NK-92 treated with Interleukin-12 subunit alpha and Interleukin-12 subunit beta, amount 100 ng/mL, for 24 hours (cell line): ENCODE measurements around the gene CEP104.
A peak's percentile ranks its signal among the peaks of the same experiment; 100 is the strongest.

Source experiments
- DNase-seq: peaks from one replicate; lab custom pipeline; 2025; lab: John Stamatoyannopoulos, UW

The CEP104 gene

DNA sequence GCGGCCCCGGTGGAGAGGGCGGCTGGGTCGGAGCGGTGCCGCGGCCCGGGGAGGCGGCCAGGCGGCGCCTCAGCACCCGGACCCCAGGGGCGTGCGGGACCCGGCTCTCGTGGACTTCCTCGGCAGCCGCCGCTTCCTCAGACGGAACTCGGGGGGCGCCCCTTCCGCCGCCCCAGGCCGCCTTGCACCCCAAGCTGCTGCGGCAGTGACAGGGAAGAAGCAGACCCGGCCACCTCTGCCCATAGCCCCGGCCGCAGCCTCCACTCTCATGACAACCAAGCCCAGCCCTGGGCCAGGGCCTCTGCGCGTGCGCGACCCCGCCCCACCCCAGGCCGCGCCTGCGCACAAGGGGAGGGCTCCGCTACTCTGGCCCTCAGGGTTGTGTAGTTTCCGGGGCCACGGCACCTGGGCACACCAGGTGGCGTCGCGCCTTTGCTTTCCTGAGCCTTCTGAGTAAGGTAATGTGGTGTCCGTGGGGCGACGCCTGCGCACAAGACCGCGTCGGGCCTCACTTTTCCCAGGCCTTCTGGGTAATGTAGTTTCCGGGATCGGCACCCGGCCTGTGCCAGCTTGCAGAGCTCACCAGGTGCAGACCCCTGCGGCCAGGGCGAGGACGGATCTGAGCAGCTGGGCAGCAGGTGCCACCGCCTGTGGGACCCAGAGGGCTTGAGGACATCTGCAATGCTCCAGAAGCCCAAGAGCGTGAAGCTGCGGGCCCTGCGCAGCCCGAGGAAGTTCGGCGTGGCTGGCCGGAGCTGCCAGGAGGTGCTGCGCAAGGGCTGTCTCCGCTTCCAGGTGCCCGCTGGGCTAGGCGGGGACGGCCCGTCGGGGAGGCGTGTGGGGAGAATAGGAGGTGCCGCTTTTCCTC lies at the start of gene CEP104, which contains the start of gene DFFB:
Gene CEP104 (minus strand): TSS at position 289 of the 868 bp plus-strand sequence. CDS start 4,804 bp downstream, outside the sequence.
Gene DFFB (plus strand): TSS at position 554 of the 868 bp plus-strand sequence. CDS start 128 bp downstream, at position 682.
- peak; percentile 94 for DNase-seq

DNA sequence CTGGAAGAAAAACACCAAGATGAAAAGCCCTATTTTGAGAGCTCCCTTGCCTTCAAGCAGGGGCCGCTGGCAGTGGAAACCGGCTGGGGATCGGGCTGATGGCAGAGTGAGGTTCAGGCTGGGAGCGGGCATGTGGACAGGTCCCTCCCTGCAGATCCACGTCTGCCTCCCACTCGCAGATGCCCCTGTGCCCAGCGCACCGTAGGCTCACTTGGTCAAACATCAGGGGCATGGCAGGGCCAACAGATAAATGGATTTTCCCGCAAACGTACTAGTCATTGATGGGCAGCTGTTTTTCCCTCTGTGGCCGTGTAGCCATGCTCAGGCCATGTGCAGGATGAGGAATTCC lies 49.6 kb upstream of the CEP104 start:
- DNase-seq = no peak

DNA sequence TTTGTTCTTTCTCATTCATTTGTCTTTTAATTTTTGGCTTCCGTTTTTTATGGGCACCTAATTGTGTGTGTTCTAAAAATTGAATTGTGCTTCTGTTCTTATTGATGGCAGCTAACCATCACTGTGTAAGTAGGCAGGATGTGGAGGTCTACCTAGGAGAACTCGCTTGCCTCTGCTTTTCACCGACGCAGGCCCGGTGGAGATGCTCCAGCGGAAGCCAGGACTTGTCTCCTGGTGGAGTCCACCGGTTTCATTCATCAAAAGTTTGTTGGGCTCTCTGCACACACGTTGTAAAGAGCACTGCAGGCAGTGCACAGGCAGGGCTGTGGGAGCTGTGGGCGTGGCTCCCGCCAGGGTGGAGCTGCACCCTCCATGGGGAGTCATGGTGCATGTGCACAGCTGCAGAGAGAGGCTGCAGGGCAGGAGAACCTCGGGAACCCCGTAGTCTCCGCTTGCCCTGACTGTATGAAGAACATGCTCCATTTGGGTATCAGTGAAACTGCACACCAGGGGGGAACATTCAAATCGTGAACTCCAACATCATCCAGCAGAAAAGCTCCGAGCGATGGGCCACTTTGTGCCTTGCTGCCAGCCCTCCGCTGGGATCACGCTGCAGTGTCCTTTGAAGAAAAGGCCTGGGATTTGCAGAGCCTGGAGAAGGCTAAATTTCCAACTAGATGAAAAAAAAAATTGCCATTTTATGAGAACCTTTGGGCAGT lies 49.1 kb upstream of the CEP104 start:
- no peak for DNase-seq

DNA sequence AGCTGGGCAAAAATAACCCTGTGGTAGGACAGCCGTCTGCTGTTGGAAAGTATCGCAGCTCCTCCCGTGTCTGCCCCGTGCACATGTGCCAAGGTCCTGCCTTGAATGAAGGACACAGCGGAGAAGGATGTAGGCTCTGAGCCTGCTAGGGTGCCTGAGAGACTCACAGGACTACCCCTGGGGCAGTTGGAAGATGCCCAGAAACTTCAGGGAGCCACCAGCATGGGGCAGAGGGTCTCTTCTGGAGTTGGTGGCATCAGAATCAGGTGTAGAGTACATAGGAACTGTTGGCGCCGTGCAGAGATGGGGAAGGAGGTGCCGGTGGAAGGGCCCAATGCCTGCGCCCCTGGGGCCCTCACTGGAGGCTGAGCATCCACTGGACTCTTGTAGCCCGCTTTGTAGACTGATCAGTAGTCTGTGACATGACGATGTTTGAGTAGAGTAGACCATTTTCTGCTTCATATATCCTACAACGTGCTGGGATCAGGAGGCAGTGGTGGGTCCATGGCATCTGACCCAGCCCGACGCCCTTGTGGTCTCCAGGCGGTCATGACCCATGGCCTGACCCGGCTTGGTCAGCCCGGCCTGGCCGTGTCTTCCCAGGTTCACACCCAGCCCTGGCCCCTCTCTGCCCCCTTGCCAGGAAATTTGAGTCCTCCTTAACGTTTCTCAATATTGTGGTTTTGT lies 48.4 kb upstream of the CEP104 start:
- DNase-seq = no peak

GRCh38 chr1:3904843-3905185 lies 47.8 kb upstream of the CEP104 start:
- no peak for DNase-seq

- no peak for DNase-seq
Measured at GRCh38 chr1:3904006-3904842, 47.2 kb upstream of the CEP104 start.

GRCh38 chr1:3903141-3904005 lies 46.4 kb upstream of the CEP104 start:
- DNase-seq = no peak

DNA sequence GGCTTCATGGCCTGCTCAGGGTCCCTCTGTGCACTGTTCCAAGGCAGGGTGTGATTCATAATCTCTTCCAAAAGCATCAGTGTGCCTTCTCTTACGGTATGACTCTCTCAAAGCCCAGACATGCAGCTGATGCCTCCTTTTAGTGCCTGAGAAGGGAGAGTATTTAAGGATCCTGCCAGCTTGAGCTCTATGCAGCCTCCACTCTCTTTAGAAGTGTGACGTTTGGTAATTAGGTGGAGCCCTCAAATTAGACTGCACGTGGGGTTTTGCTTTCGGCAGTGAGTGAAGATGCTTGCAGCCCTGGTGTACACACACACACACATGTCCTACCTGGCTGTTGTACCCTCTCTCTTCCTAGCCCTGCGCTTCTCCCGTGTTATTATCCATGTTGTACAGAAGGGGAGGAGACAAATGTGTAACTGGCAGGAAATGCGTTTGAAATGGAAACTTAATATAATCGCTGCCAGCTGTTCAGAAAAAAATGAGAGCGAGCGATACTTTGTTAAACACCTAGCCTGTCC lies 45.6 kb upstream of the CEP104 start:
- no peak for DNase-seq

DNA sequence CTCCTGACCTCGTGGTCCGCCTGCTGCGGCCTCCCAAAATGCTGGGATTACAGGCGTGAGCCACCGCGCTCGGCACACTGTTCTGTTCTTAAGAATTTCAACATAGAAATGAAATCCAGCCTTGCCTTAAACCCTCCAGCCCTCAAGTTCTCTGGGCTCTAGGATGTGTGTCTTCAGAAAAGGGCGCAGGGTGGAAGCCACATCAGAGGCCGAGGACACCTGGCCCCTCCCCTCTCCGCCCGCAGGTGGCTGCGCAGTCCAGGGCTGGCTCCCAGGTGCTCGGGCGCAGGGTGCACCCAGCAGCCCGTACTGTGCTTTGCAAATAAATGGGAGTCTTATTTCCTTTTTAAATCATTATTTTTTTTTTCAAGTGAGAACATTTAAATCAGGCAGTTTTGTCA lies 45.1 kb upstream of the CEP104 start:
- DNase-seq = no peak

DNA sequence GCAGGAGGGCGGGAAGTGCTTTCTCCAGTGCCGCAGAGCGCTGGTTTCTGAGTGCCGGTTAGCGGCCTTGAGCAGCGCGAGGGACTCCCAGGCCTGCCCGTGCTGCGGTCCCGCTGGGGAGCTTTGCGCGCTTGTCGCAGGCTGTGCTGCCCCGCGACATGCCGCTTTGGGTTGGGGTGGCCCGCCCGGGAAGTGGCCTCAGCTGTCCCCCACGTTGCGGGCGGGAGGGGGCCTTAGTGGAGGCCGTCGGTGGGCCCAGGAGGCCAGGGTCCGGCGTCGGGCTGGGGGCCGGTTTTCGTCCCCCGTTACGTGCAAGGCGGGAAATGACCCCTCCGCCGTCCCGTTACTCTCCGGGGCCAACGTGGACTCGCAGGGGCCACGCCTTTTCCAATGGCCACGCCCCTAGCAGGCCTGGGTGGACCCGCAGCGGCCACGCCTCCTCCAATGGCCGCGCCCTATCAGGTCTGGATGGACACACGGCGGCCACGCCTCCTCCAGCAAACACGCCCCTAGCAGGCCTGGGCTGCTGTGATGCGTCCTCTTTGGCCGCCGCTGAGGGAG lies 44.0 kb upstream of the CEP104 start:
- peak; percentile 91 for DNase-seq

DNA sequence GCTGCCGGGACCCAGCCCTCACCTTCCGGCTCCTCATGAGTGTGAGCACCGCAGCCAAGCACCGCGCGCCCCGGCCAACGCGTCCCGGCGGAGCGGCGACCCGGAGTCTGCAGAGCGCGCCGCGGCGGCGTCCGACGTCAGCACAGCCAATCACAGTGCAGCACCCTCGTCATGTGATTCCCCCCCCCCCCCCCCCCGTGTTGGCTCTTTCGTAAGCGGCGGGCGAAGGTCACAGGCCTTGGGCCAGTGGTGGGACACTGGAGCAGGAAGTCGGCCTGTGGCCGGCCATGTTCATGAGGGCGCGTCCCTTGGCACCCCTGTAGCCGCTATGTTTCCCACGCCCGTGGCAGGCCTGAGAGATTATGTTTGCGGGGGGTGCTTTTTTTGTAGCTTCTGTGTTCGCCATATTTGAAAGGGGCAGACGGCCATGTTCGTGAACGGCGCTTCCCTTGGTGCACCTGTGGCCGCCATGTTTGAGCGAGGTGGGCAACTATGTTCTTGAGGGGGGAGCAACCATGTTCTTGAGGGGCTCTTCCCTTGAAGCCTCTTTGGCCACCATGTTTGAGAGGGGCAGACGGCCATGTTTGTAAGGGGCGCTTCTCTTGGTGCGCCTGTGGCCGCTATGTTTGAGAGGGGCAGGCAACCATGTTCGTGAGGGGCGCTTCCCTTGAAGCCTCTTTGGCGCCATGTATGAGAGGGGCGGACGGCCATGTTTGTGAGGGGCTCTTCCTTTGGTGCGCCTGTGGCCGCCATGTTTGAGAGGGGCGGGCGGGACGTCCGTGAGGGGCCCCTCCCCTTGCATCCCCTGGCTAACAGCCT lies 43.3 kb upstream of the CEP104 start, which contains the start of gene C1orf174:
Gene C1orf174 (minus strand): TSS at position 123 of the 819 bp plus-strand sequence. CDS start 86 bp downstream, at position 37.
- peak; percentile 96 for DNase-seq

DNA sequence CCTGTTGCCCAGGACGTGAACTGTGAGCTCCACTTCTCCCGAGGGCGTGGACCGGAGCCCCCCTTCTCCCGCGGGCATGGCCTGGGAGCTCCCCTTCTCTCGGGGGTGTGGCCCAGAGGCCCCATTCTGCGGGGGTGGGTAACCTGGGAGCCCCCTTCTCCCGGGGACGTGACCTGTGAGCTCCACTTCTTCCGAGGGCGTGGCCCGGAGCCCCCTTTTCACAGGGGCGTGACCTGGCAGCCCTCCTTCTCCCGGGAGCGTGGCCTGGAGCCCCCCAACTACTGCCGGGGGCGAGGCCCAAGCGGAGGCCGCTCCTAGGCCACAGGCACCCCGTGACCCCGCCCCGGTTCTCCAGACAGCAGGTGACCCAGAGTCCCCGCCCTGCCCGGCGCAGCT lies 42.7 kb upstream of the CEP104 start:
- DNase-seq = no peak

- DNase-seq = no peak
Measured at GRCh38 chr1:3898994-3899753, 42.2 kb upstream of the CEP104 start.

DNA sequence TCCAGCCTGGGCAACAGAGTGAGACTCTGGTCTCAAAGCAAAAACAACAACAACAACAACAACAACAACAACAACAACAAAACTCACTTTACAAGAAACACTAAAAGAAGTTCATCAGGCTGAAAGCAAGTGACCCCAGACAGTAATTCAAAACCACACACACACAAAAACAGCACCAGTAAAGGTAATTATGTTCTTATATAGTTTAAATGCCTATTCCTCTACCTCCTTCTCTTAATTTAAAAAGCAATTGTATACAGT lies 41.4 kb upstream of the CEP104 start:
- no peak for DNase-seq

GRCh38 chr1:3896396-3897000 lies 39.5 kb upstream of the CEP104 start:
- DNase-seq = no peak

DNA sequence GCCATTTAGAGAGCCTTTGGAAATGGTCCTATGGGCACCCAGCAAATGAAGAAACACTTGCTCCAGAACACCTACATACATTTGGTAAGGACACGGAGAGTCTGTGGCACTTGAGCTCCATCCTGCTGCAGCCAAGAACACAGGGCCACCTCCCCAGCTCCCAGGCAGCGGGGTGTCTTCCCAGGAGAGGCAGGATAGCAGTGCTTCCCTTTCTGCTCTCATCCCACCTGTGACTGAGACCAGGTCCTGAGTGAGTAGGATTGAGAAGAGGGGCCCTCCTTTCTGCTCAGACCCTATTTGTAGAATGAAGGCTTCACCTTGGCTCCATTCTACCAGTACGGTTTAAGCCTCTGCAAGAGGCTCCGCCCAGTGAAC lies 38.9 kb upstream of the CEP104 start:
- no peak for DNase-seq

GRCh38 chr1:3895279-3895950 lies 38.4 kb upstream of the CEP104 start:
- DNase-seq = no peak
